BLaER1 treated with 17β-estradiol and CSF1 and Interleukin-3, amounts not matched to agents 10 nM and 100 nM (cell line): Measurements from ENCODE around the gene PRODH.
"Not testable (repeated sequence)": the region's sequence is repeated elsewhere in the genome, so short reads cannot be mapped to it uniquely, and the experiment has no call there.

Experiments used
- H3K27ac ChIP-seq, 11 experiments: shearing (Covaris generic); formaldehyde crosslinking; 2 replicates each; pipeline ENCODE4 v1.8.1; 2022
- H3K27me3 ChIP-seq, 11 experiments: shearing (Covaris generic); formaldehyde crosslinking; 2 replicates each; pipeline ENCODE4 v1.8.1; 2022
- H3K36me3 ChIP-seq, 11 experiments: shearing (Covaris generic); formaldehyde crosslinking; 2 replicates each; pipeline ENCODE4 v1.8.1; 2022
- H3K4me1 ChIP-seq, 10 experiments: shearing (Covaris generic); formaldehyde crosslinking; 2 replicates each; pipeline ENCODE4 v1.8.1; 2022
- H3K4me2 ChIP-seq, 11 experiments: shearing (Covaris generic); formaldehyde crosslinking; 2 replicates each; pipeline ENCODE4 v1.8.1; 2022
- H3K4me3 ChIP-seq, 10 experiments: shearing (Covaris generic); formaldehyde crosslinking; 2 replicates each; pipeline ENCODE4 v1.8.1; 2022
- H3K9ac ChIP-seq, 11 experiments: shearing (Covaris generic); formaldehyde crosslinking; 2 replicates each; pipeline ENCODE4 v1.8.1; 2022
- H3K9me3 ChIP-seq, 11 experiments: shearing (Covaris generic); formaldehyde crosslinking; replicated peaks in 1 of 11; 2 replicates each; pipeline ENCODE4 v1.8.1; 2022
- H4K20me1 ChIP-seq, 11 experiments: shearing (Covaris generic); formaldehyde crosslinking; 2 replicates each; pipeline ENCODE4 v1.8.1; 2022
- Cebpa-rat ChIP-seq, 11 experiments: shearing (Covaris generic); IDR thresholded peaks; 2 replicates each; pipeline ENCODE4 v1.8.1; 2022

PRODH gene

GRCh38 chr22:18970176-18970947 lies 34.3 kb upstream of the PRODH start:
- peak overlapping the region in 10 of 11 experiments; percentile 12 to 78 (median 70); a peak in 18 of 22 replicates for H3K27ac ChIP-seq

GRCh38 chr22:18969158-18969942 lies 33.3 kb upstream of the PRODH start:
- H3K27ac ChIP-seq, H3K9me3 ChIP-seq, H3K36me3 ChIP-seq, H3K4me3 ChIP-seq: not testable (repeated sequence)
- Histone ChIP-seq H3K4me2 (peak overlapping the region; percentile 11 to 69 (median 48); a peak in 17 of 22 replicates), H3K27me3 (peaks cover 18 to 31% (median 26%) of the 10 kb centered on the region in 11 experiments), H4K20me1 (peaks cover 0 to 13% (median 0%) of the 10 kb centered on the region in 11 experiments; a peak in 6 of 22 replicates), H3K9ac (peak overlapping the region in 6 of 11 experiments; percentile 17 to 58 (median 44); a peak in 7 of 22 replicates), H3K4me1 (peaks cover 19 to 46% (median 30%) of the 10 kb centered on the region in 10 experiments)

More at GRCh38 chr22:18970176-18970947, 34.3 kb upstream of the PRODH start:
- Histone ChIP-seq H3K27me3 (peaks cover 18 to 31% (median 26%) of the 10 kb centered on the region in 11 experiments), H3K4me3 (peak overlapping the region; percentile 58 to 78 (median 71)), H3K4me1 (peaks cover 18 to 40% (median 23%) of the 10 kb centered on the region in 10 experiments), H3K9ac (peak overlapping the region; percentile 66 to 85 (median 79)), H3K36me3 (no peaks in the 10 kb centered on the region), H4K20me1 (peaks cover 0 to 20% (median 0%) of the 10 kb centered on the region in 11 experiments; a peak in 7 of 22 replicates), H3K9me3 (no peaks in the 10 kb centered on the region), H3K4me2 (peak overlapping the region; percentile 73 to 96 (median 85))
- no peak for TF ChIP-seq Cebpa-rat (IDR thresholded peaks at IDR 0.05)

- H3K9ac ChIP-seq, result no peak overlapping the region
- H3K27ac ChIP-seq, result no peak overlapping the region
- H3K4me1 ChIP-seq, result peaks cover 19 to 43% (median 30%) of the 10 kb centered on the region in 10 experiments
- no peaks in the 10 kb centered on the region for H3K36me3 ChIP-seq
- no peaks in the 10 kb centered on the region for H3K9me3 ChIP-seq
- peaks cover 18 to 31% (median 26%) of the 10 kb centered on the region in 11 experiments for H3K27me3 ChIP-seq
- no peak for TF ChIP-seq Cebpa-rat (IDR thresholded peaks at IDR 0.05)
- H4K20me1 ChIP-seq, result peaks cover 0 to 9% (median 0%) of the 10 kb centered on the region in 11 experiments; a peak in 4 of 22 replicates
- H3K4me3 ChIP-seq, result no peak overlapping the region
- no peak overlapping the region for H3K4me2 ChIP-seq
These were observed 32.1 kb upstream of the PRODH start for GRCh38 chr22:18968011-18968749.

GRCh38 chr22:18967391-18968010 lies 31.4 kb upstream of the PRODH start:
- H3K9ac ChIP-seq, H4K20me1 ChIP-seq, H3K27ac ChIP-seq, H3K9me3 ChIP-seq, H3K36me3 ChIP-seq, H3K4me3 ChIP-seq: not testable (repeated sequence)
- Histone ChIP-seq H3K4me1 (peaks cover 19 to 43% (median 30%) of the 10 kb centered on the region in 10 experiments), H3K27me3 (peaks cover 18 to 31% (median 26%) of the 10 kb centered on the region in 11 experiments), H3K4me2 (peak overlapping the region in 5 of 11 experiments; percentile 18 to 76 (median 67); a peak in 6 of 22 replicates)

- H3K9me3 ChIP-seq, result no peaks in the 10 kb centered on the region
- H3K27me3 ChIP-seq, result peaks cover 18 to 27% (median 23%) of the 10 kb centered on the region in 11 experiments
- H3K9ac ChIP-seq, result no peak overlapping the region
- H4K20me1 ChIP-seq, result peaks cover 0 to 9% (median 0%) of the 10 kb centered on the region in 11 experiments; a peak in 3 of 22 replicates
- H3K4me1 ChIP-seq, result peaks cover 19 to 43% (median 30%) of the 10 kb centered on the region in 10 experiments
- H3K27ac ChIP-seq, result no peak overlapping the region
- no peak for TF ChIP-seq Cebpa-rat (IDR thresholded peaks at IDR 0.05)
- H3K36me3 ChIP-seq, result no peaks in the 10 kb centered on the region
- peak overlapping the region; percentile 18 to 82 (median 67); a peak in 19 of 22 replicates for H3K4me2 ChIP-seq
- H3K4me3 ChIP-seq, result no peak overlapping the region
These were observed 30.7 kb upstream of the PRODH start for GRCh38 chr22:18966748-18967147.

GRCh38 chr22:18965526-18966421 lies 29.7 kb upstream of the PRODH start:
- H3K4me3 ChIP-seq, result no peak overlapping the region
- peak overlapping the region; percentile 18 to 82 (median 67); a peak in 19 of 22 replicates for H3K4me2 ChIP-seq
- H3K9me3 ChIP-seq, result no peaks in the 10 kb centered on the region
- no peaks in the 10 kb centered on the region for H3K36me3 ChIP-seq
- H4K20me1 ChIP-seq, result peaks cover 0 to 9% (median 0%) of the 10 kb centered on the region in 11 experiments; a peak in 2 of 22 replicates
- TF ChIP-seq Cebpa-rat (IDR thresholded peaks at IDR 0.05), result no peak
- peaks cover 12 to 17% (median 14%) of the 10 kb centered on the region in 11 experiments for H3K27me3 ChIP-seq
- H3K27ac ChIP-seq, result no peak overlapping the region
- H3K4me1 ChIP-seq, result peaks cover 19 to 40% (median 30%) of the 10 kb centered on the region in 10 experiments
- H3K9ac ChIP-seq, result no peak overlapping the region

GRCh38 chr22:18964501-18965265 lies 28.6 kb upstream of the PRODH start:
- H4K20me1 ChIP-seq, H3K9me3 ChIP-seq, H3K27me3 ChIP-seq, H3K4me3 ChIP-seq, H3K27ac ChIP-seq, H3K36me3 ChIP-seq: not testable (repeated sequence)
- 0 out of 22 replicates have a peak overlapping the region, but pooled peaks of 1 of the 11 experiments have one; percentile 33 for H3K9ac ChIP-seq
- peaks cover 16 to 39% (median 28%) of the 10 kb centered on the region in 10 experiments for H3K4me1 ChIP-seq
- peak overlapping the region in 3 of 11 experiments; percentile 29 to 82 (median 67); a peak in 5 of 22 replicates for H3K4me2 ChIP-seq

GRCh38 chr22:18964051-18964450 lies 28.0 kb upstream of the PRODH start:
- H3K4me1 ChIP-seq, result peaks cover 16 to 37% (median 25%) of the 10 kb centered on the region in 10 experiments
- not testable (repeated sequence) for H3K9me3 ChIP-seq, H3K4me3 ChIP-seq, H3K27me3 ChIP-seq, H3K27ac ChIP-seq, H4K20me1 ChIP-seq, H3K9ac ChIP-seq, H3K36me3 ChIP-seq
- 0 out of 22 replicates have a peak overlapping the region, but pooled peaks of 2 of the 11 experiments have one; percentile 29 to 82 for H3K4me2 ChIP-seq
